HG03460 (cell line): Measurements from ENCODE around the gene TSNAXIP1.
"Not testable (repeated sequence)": the region's sequence is repeated elsewhere in the genome, so short reads cannot be mapped to it uniquely, and the experiment has no call there.

Experiments used
- ATAC-seq: cut with Tn5 transposase; IDR thresholded peaks from one replicate; pipeline ENCODE4 v1.9.1; 2021; ENCODE audit not compliant: unreplicated experiment

TSNAXIP1 gene

DNA sequence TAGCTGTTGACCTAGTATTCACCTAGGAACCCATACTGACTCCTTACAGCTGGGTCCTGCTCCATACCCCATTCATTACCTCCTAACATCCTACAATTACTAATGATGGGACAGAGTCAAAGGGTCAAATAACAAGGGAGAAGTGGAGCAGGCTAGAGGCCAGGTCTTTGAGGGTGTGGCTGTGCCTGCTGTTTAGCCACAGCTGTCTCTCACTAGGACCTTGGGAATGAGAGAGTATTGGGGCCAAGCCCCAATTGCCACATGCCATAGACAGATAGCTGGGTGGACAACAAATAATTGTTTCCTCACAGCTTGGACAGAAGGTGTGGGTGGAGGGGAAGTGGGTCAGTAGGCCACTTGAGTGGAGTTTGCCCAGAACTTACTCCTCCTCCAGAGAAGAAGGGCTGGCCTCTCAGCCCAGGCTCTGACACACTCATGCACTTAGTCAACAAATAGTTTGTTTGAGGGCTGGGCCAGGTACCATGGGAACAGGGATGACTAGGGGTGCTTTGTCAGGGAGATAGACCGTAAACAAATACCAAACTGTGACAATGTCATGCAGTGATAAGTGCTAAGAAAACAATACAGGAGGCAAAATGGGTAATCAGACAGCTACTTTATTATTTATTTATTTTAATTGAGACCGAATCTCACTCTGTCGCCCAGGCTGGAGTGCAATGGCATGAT lies 51.0 kb downstream of the TSNAXIP1 start:
- ATAC-seq, result no peak

- no peak for ATAC-seq
Observed at GRCh38 chr16:67858500-67858899, 51.8 kb downstream of the TSNAXIP1 start.

DNA sequence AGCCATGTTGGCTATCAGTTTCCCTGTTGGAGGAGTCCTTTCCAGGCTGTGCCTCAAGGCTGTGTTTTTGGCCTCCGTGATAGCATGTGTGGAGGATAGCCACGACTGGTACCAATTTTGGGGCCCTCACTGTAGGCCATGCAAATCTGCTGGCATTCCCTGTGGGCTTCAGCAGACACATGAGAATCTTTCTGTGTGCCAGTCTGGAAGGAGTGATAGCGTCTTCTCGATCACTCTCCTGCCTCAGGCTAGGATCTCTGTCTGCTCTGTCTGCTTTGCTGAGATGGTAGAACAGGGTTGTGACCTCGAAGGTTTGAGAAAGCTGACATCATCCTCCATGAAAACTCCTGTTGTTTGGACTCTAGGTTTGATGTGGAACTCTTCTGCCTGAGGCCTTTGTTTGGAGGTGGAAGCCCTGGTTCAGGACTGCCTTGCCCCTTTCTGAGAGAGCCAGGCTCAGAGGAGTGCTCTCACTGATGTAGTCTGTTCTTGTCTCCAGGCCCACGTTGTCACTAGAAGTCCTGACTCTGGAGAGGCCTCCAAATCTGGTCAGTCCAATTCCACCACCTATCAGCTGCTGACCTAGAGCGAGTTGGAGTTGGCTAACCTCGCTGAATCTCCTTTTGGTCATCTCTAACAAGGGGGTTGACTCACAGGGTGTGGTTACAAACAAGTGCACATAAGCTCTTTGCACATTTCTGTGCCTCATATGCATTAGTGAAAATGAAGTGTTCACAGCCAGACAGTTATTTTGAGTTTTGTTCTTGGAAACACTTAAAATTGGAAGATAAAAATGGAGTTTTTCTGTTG lies 54.1 kb downstream of the TSNAXIP1 start:
- no peak for ATAC-seq

GRCh38 chr16:67861877-67862276 lies 55.2 kb downstream of the TSNAXIP1 start:
- ATAC-seq, result no peak

GRCh38 chr16:67862623-67863583 lies 56.2 kb downstream of the TSNAXIP1 start:
- no peak for ATAC-seq

- ATAC-seq, result not testable (repeated sequence)
Observed at GRCh38 chr16:67864044-67864443, 57.4 kb downstream of the TSNAXIP1 start.

DNA sequence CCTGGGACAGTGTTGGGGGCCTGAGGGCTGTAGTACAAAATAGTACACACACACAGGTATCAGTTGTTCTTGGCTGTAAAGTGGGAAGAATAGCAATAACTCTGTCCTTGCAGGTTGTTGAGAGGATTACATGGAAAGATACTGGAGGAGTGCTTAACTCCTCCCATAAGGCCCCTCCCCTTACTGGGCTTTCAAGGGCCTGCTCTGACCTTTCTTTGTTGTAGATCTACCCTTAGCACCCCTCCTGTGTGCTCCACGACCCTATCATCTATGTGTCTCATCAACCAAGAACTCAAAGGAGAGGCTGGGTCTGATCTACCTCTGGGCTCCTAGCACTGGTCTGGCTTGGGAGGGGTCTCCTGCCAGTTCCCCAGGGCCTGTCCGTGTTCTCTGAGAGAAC lies 57.9 kb downstream of the TSNAXIP1 start:
- no peak for ATAC-seq

- no peak for ATAC-seq
Observed at GRCh38 chr16:67865318-67865717, 58.6 kb downstream of the TSNAXIP1 start.

DNA sequence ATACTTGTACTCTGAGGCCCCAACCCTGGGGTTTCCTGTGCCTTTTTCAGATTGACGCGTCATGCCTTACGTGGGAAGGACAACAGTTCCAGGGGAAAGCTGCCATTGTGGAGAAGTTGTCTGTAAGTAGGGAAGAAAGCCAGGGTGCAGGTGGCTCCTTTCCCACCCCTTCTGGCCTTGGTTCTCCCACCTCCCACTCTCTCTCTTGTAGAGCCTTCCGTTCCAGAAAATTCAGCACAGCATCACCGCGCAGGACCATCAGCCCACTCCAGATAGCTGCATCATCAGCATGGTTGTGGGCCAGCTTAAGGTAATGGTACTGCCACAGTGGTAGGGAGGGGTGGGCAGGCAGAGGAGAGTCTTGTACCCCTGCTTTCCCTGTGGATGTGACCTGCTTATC lies 61.6 kb downstream of the TSNAXIP1 start:
- ATAC-seq, result no peak

GRCh38 chr16:67869653-67870052 lies 63.0 kb downstream of the TSNAXIP1 start:
- ATAC-seq, result no peak

DNA sequence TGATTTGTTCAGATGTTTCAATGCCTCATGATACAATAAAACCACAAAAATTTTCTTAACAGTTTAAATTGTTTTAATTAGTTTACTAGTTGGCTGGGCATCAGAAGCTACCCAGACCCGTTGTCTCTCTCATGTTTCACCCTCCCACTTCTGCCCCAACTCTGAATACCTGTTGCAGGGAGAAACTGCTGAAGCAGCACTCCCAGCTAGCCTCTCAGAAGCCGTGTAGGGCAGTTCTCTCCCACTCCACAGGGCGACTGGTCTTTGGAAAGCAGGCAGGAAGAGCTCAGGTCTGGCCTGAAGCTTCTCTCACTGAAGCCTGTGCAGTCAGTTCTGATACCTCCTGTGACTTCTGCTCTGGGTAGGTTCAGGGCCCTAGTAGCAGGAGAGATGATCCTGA lies 64.6 kb downstream of the TSNAXIP1 start:
- no peak for ATAC-seq

- ATAC-seq, result no peak
Observed at GRCh38 chr16:67872131-67872630, 65.5 kb downstream of the TSNAXIP1 start.

DNA sequence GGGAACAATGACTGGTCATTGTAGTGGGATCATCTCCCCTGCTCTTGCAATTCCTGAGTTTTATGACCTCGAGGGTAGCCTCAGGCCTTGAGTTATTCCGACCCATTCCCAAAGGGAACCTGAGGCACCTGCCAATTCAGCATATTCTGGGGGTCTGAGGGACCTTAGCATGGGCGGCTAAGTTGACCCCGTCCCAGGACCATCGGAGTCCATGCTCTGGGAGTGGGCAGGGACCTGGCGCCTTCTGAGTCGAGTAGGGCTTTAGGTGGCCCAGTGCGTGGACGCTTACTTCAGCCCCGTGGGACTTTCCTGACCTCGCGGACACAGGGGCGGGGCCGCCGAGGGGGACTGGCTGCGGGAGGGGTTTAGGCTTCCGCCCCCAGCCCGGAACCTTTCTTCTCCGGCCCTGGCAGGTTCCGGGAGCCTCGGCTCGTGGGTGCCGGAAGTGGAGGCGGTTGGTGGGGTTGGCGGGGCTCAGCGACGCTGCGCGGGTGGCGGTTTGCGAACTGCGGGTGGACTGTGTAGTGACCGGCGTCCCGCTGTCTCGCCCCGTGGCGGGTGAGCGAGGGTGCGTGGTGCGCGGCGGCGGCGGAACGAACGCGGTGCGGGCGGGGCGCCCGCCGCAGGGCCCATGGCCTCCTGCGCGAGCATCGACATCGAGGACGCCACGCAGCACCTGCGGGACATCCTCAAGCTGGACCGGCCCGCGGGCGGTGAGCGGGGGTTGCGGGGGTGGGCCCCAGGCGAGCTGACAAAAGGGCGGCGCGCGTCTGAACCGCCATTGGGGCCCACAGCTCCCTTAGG lies 66.1 kb downstream of the TSNAXIP1 start, which contains the start of gene EDC4:
Gene EDC4, plus strand, starts transcription at position 422 of the 804 bp plus-strand sequence. Its CDS starts 210 bp downstream, at position 632.
- peak; percentile 75 for ATAC-seq

DNA sequence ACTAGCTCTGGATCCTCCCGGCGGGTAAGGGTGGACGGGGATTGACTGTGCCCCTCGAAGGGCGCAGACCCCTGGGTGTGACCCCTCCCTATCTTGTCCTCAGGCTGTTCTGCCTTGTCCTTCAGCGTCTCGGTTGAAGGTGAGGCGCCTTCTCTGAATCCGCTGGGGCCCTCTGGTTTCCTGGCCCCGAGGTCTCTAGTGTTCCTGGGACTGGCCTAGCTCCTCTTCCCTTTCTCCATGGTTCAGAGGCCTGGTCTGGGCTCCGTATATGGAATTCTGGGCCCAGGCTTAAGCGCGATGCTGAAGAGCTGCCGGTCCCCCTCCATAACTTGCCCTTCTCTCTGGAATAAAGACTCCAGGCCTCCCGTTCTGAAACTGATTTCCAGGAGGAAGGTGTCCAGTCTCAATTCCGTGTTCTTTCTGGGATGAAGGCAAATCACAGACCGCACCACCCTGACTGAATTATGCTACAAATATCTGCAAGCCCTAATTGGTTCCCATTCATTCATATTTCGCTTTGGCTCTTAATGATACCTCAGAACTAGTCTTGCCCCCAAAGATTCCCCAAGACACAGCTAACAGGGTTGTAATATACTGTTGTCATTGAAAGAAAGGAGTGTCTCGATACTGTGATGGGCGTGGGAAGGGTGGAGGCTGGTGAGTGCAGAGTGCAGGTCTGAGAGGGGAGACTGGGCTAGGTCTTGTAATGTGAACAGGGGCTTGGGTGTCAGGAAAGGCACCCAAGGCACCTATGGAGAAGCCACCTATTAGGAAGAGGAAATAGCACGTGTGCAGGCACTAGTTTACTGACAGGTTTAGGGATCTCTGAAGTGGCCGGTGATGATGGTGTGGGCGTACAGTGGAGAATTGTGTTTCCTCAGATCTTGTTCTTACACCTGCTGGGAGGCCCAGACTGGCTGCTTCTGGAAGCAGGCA lies 67.0 kb downstream of the TSNAXIP1 start:
- ATAC-seq, result no peak

GRCh38 chr16:67874372-67874771 lies 67.7 kb downstream of the TSNAXIP1 start:
- no peak for ATAC-seq

DNA sequence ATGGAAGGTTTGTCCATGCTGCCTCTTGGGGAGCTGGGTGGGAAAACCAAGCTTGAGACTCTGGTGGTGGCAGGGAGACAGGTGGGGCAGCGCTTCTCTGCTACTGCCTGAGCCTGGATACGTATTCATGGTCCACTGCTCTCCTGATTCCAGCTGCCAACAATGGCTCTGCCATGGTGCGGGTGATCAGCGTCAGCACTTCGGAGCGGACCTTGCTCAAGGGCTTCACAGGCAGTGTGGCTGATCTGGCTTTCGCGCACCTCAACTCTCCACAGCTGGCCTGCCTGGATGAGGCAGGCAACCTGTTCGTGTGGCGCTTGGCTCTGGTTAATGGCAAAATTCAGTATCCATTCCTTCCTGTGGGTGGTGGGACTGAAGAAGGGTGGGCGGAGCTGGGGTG lies 70.4 kb downstream of the TSNAXIP1 start:
- no peak for ATAC-seq
